ENCODE measurements around the gene ZEB2.

Gene ZEB2

DNA sequence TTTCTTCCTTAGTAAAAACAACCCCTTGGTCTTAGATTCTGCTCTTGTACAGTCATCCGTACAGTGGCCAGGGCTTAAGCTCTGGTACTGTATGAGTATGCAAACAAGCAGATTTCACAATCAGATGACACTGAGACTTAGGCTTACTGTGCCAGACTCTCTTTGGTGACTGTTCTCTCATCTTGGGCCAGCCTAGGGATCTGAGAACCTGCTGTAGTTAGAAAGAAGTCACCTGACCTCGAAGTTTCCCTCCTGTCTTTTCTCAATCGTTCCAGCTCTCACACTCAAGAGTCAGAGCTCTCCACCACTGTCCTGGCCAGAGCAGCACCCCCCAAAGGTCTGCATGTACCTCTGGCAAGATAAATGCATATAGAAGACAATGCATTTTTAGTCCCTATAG is 63.2 kb downstream of the ZEB2 start:
- no peak overlapping the region for H3K4me2 ChIP-seq (ENCODE audit: low read depth, low read length, poor library complexity, severe bottlenecking)
- TF ChIP-seq EZH2phosphoT487 (IDR thresholded peaks at IDR 0.05; ENCODE audit: borderline replicate concordance) (no peak), CTCF (conservative IDR thresholded peaks at IDR 0.05; ENCODE audit: low read length) (no peak)
- no peaks in the 10 kb centered on the region for H3K36me3 ChIP-seq (ENCODE audit: insufficient read depth, low read length)
- no peak overlapping the region for H3K9ac ChIP-seq (ENCODE audit: low read depth, low read length, poor library complexity, severe bottlenecking)
- peaks cover 3% of the 10 kb centered on the region; the same call in 1 of the 2 replicates for H3K79me2 ChIP-seq (ENCODE audit: insufficient read depth, low read length)
- H3K4me3 ChIP-seq (ENCODE audit: low read length, poor library complexity, severe bottlenecking), result no peak overlapping the region
- H4K20me1 ChIP-seq (ENCODE audit: insufficient read depth, low read length, poor library complexity, severe bottlenecking), result no peaks in the 10 kb centered on the region
- H2AFZ ChIP-seq (ENCODE audit: low read length), result no peak overlapping the region
- H3K9me3 ChIP-seq (ENCODE audit: insufficient read depth, low read depth, low read length), result no peaks in the 10 kb centered on the region
- no peaks in the 10 kb centered on the region for H3K9me2 ChIP-seq (replicated peaks; ENCODE audit: low read depth, low read length)
- H3K4me1 ChIP-seq (ENCODE audit: insufficient read depth, low read length, poor library complexity, severe bottlenecking), result peaks cover 61% of the 10 kb centered on the region
- no peaks in the 10 kb centered on the region for H3F3A ChIP-seq (ENCODE audit: low read depth)
- H3K27me3 ChIP-seq (ENCODE audit: insufficient read depth, low read length, poor library complexity, severe bottlenecking), result no peaks in the 10 kb centered on the region

DNA sequence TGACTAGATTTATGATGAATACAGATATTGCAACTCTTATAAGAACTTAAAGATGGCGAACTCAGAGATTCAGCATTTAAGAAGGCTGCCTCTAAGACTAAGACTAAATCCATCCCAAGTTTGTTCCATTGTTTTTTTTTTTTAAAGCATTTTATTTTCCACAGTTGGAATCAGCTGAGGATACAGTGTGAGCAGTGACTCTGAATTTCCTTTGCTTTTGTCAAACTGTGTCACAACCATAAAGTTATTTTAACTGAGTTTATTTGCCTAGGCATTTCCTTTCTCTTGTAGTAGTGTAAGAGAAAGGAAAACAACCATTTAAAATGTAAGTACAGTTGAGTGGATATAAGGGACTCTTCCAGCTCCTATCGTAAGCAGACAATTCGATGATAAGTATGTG is 63.9 kb downstream of the ZEB2 start:
- Histone ChIP-seq H3F3A (ENCODE audit: low read depth) (no peaks in the 10 kb centered on the region), H3K9me2 (replicated peaks; ENCODE audit: low read depth, low read length) (no peaks in the 10 kb centered on the region), H3K4me2 (ENCODE audit: low read depth, low read length, poor library complexity, severe bottlenecking) (no peak overlapping the region), H3K9me3 (ENCODE audit: insufficient read depth, low read depth, low read length) (no peaks in the 10 kb centered on the region), H3K27me3 (ENCODE audit: insufficient read depth, low read length, poor library complexity, severe bottlenecking) (no peaks in the 10 kb centered on the region), H4K20me1 (ENCODE audit: insufficient read depth, low read length, poor library complexity, severe bottlenecking) (no peaks in the 10 kb centered on the region), H3K9ac (ENCODE audit: low read depth, low read length, poor library complexity, severe bottlenecking) (no peak overlapping the region), H3K79me2 (ENCODE audit: insufficient read depth, low read length) (0 out of 2 replicates have a peak, but pooled peaks cover 3% of the 10 kb centered on the region), H3K4me3 (ENCODE audit: low read length, poor library complexity, severe bottlenecking) (no peak overlapping the region), H3K4me1 (ENCODE audit: insufficient read depth, low read length, poor library complexity, severe bottlenecking) (peaks cover 61% of the 10 kb centered on the region), H3K36me3 (ENCODE audit: insufficient read depth, low read length) (no peaks in the 10 kb centered on the region), H2AFZ (ENCODE audit: low read length) (no peak overlapping the region)
- no peak for TF ChIP-seq EZH2phosphoT487 (IDR thresholded peaks at IDR 0.05; ENCODE audit: borderline replicate concordance)
- TF ChIP-seq CTCF (conservative IDR thresholded peaks at IDR 0.05; ENCODE audit: low read length), result no peak

DNA sequence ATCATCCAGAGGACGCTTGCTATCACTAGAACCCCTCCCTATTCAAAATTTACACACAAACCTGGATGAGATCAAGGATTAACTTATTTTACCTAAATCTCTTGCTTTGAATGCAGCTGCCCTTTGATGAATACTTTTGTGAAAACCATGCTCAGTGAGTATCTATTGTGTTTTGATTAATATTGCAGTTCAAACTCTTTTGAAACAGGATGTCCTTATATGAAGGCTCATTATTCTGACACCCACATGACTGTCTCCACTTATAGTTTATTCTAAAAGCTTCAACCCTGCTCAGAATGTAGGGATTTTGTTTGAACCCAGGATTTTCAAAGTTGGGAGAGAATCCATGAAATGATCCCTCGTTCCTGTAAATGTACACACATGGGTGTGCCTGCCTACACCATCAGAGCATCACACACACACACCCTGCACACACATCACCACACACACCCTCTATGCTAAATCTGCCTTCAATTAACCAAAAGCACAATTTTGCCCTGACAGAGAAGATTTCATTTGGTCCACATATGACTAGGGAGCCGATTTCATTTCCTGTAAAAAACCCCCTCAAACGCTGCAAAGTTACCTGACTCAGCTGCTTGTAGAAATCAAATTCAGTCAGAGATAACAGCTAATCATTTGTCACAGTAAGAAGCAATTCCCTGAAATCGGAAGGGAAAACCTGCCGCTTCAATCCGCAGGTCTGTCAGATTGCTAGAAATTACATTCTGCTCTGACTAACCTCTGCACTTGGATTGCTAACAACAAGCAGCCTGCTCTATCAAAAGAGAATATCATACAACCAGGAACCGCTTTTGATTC is 65.2 kb downstream of the ZEB2 start:
- Histone ChIP-seq H4K20me1 (ENCODE audit: insufficient read depth, low read length, poor library complexity, severe bottlenecking) (no peaks in the 10 kb centered on the region), H3K9me3 (ENCODE audit: insufficient read depth, low read depth, low read length) (no peaks in the 10 kb centered on the region), H3K27me3 (ENCODE audit: insufficient read depth, low read length, poor library complexity, severe bottlenecking) (no peaks in the 10 kb centered on the region), H2AFZ (ENCODE audit: low read length) (no peak overlapping the region), H3K4me2 (ENCODE audit: low read depth, low read length, poor library complexity, severe bottlenecking) (no peak overlapping the region), H3K79me2 (ENCODE audit: insufficient read depth, low read length) (peaks cover 3% of the 10 kb centered on the region; the same call in 1 of the 2 replicates), H3K4me1 (ENCODE audit: insufficient read depth, low read length, poor library complexity, severe bottlenecking) (peaks cover 56% of the 10 kb centered on the region), H3F3A (ENCODE audit: low read depth) (no peaks in the 10 kb centered on the region), H3K9me2 (replicated peaks; ENCODE audit: low read depth, low read length) (no peaks in the 10 kb centered on the region), H3K36me3 (ENCODE audit: insufficient read depth, low read length) (no peaks in the 10 kb centered on the region), H3K9ac (ENCODE audit: low read depth, low read length, poor library complexity, severe bottlenecking) (no peak overlapping the region), H3K4me3 (ENCODE audit: low read length, poor library complexity, severe bottlenecking) (no peak overlapping the region)
- TF ChIP-seq EZH2phosphoT487 (IDR thresholded peaks at IDR 0.05; ENCODE audit: borderline replicate concordance) (no peak), CTCF (conservative IDR thresholded peaks at IDR 0.05; ENCODE audit: low read length) (no peak)

All from Loucy (cell line).